SK-N-SH (cell line): Measurements from ENCODE around the gene ZRANB2. TPM values are rescaled to one million over a fixed set of nuclear protein-coding genes. Genes with fewer than 3 reads are reported as not detected.

Experiments used
- CTCF ChIA-PET: fragments of 300-600, 350-600 bp; formaldehyde crosslinking; extraction: SDS; loops from one replicate; lab custom pipeline; 2021; lab: Yijun Ruan, JAX
- POLR2A ChIA-PET: fragments of 350-600 bp; sonication (Branson Sonifier 250); formaldehyde crosslinking; extraction: SDS; loops from one replicate; lab custom pipeline; 2020; ENCODE audit warnings: antibody characterized with exemption, inconsistent platforms; lab: Yijun Ruan, JAX
- DNase-seq: peaks from one replicate; pipeline ENCODE4 v3.0.0; 2012
- H2AFZ ChIP-seq: fragments of 200-600 bp; sonication (generic); 2 replicates; pipeline ENCODE4 v1.8.1; 2016; ENCODE audit warnings: antibody characterized with exemption, mild to moderate bottlenecking, low read depth
- H3F3A ChIP-seq: fragments of 200-600 bp; sonication (generic); replicated peaks from 2 replicates; pipeline ENCODE3; 2016; ENCODE audit warnings: antibody characterized with exemption, mild to moderate bottlenecking; ENCODE audit not compliant: insufficient read depth
- H3K27ac ChIP-seq, 2 experiments: fragments of 200-500 bp in 1 of 2; fragments of 200-600 bp in 1 of 2; sonication (Bioruptor generic) in 1 of 2; sonication (generic), shearing (Covaris generic) in 1 of 2; 2 replicates each; pipeline versions ENCODE4 v1.5.1 to v1.6.1; 2014 to 2016; ENCODE audit warnings: low read depth in 2 of 2, inconsistent platforms in 1 of 2, low read length in 1 of 2, mild to moderate bottlenecking in 1 of 2, mixed read lengths in 1 of 2
- H3K27me3 ChIP-seq: fragments of 200-600 bp; sonication (generic), shearing (Covaris generic); 2 replicates; pipeline ENCODE4 v1.6.1; 2016; ENCODE audit warnings: mixed run types; ENCODE audit not compliant: insufficient read depth
- H3K36me3 ChIP-seq, 2 experiments: fragments of 200-500 bp in 1 of 2; fragments of 200-600 bp in 1 of 2; sonication (Bioruptor generic) in 1 of 2; sonication (generic) in 1 of 2; replicated peaks in 1 of 2; 2 replicates each; pipeline versions ENCODE3 to v1.5.1; 2014 to 2016; ENCODE audit warnings: low read length in 1 of 2, mild to moderate bottlenecking in 1 of 2; ENCODE audit not compliant: insufficient read depth in 2 of 2, control insufficient read depth in 1 of 2
- H3K4me1 ChIP-seq, 2 experiments: fragments of 200-500 bp in 1 of 2; fragments of 200-600 bp in 1 of 2; sonication (Bioruptor generic) in 1 of 2; sonication (generic), shearing (Covaris generic) in 1 of 2; 2 replicates each; pipeline versions ENCODE4 v1.5.1 to v1.6.1; 2014 to 2016; ENCODE audit warnings: low read depth in 1 of 2, low read length in 1 of 2, mixed run types in 1 of 2; ENCODE audit not compliant: insufficient read depth in 2 of 2, control insufficient read depth in 1 of 2
- H3K4me2 ChIP-seq: fragments of 200-600 bp; sonication (generic), shearing (Covaris generic); 2 replicates; pipeline ENCODE4 v1.6.1; 2017; ENCODE audit warnings: mixed run types
- H3K4me3 ChIP-seq, 2 experiments: fragments of 200-500 bp in 1 of 2; fragments of 200-600 bp in 1 of 2; sonication (Bioruptor generic) in 1 of 2; sonication (generic), shearing (Covaris generic) in 1 of 2; 2 replicates each; pipeline versions ENCODE4 v1.5.1 to v1.8.1; 2014 to 2016; ENCODE audit warnings: low read depth in 2 of 2, inconsistent platforms in 1 of 2, low read length in 1 of 2, mild to moderate bottlenecking in 1 of 2, mixed read lengths in 1 of 2, moderate library complexity in 1 of 2
- H3K79me2 ChIP-seq: fragments of 200-600 bp; sonication (generic); 2 replicates; pipeline ENCODE4 v1.8.1; 2017; ENCODE audit warnings: mild to moderate bottlenecking; ENCODE audit not compliant: insufficient read depth
- H3K9ac ChIP-seq: fragments of 200-600 bp; sonication (generic); 2 replicates; pipeline ENCODE4 v1.6.1; 2017; ENCODE audit warnings: mixed run types
- H3K9me2 ChIP-seq: fragments of 200-600 bp; sonication (generic); 2 replicates; pipeline ENCODE4 v1.6.1; 2017; ENCODE audit warnings: mixed run types
- H3K9me3 ChIP-seq: fragments of 200-600 bp; sonication (generic); 2 replicates; pipeline ENCODE4 v1.6.1; 2017; ENCODE audit warnings: mixed run types, mild to moderate bottlenecking, moderate library complexity
- H4K20me1 ChIP-seq: fragments of 200-600 bp; sonication (generic); 2 replicates; pipeline ENCODE4 v1.6.1; 2017; ENCODE audit warnings: mild to moderate bottlenecking, mixed run types; ENCODE audit not compliant: insufficient read depth
- EP300 ChIP-seq, 2 experiments: IDR thresholded peaks; 2 replicates each; pipeline versions ENCODE4 v1.4.0 to v1.6.1; 2012; ENCODE audit warnings: borderline replicate concordance in 1 of 2, low read depth in 1 of 2, low read length in 1 of 2
- EZH2phosphoT487 ChIP-seq: fragments of 200-600 bp; sonication (generic); IDR thresholded peaks from 2 replicates; pipeline ENCODE4 v1.6.1; 2017; ENCODE audit warnings: low read depth, mixed run types, mild to moderate bottlenecking, antibody characterized with exemption, moderate library complexity, borderline replicate concordance
- FOXJ3 ChIP-seq: sonication (generic); formaldehyde crosslinking; IDR thresholded peaks from 2 replicates; pipeline ENCODE4 v1.5.1; 2020; ENCODE audit warnings: mild to moderate bottlenecking, missing genetic modification reagents
- FOXM1 ChIP-seq: IDR thresholded peaks from 2 replicates; pipeline ENCODE4 v1.4.0; 2012; ENCODE audit warnings: low read depth, mild to moderate bottlenecking
- JUND ChIP-seq: IDR thresholded peaks from 2 replicates; pipeline ENCODE4 v1.4.0; 2012
- MEF2A ChIP-seq: IDR thresholded peaks from 2 replicates; pipeline ENCODE4 v1.4.0; 2012; ENCODE audit warnings: low read depth, borderline replicate concordance
- MXI1 ChIP-seq: IDR thresholded peaks from 2 replicates; pipeline ENCODE4 v1.6.1; 2012; ENCODE audit warnings: mild to moderate bottlenecking, low read depth, low read length, improper control_type of control experiment
- POLR2AphosphoS5 ChIP-seq: IDR thresholded peaks from 2 replicates; pipeline ENCODE4 v1.6.1; 2012; ENCODE audit warnings: low read depth, low read length
- RAD21 ChIP-seq: IDR thresholded peaks from 2 replicates; pipeline ENCODE4 v1.6.1; 2012; ENCODE audit warnings: mild to moderate bottlenecking, low read length
- RCOR1 ChIP-seq: fragments of 150-350 bp; IDR thresholded peaks from 2 replicates; pipeline ENCODE4 v1.6.1; 2017; ENCODE audit warnings: antibody characterized with exemption, low read length
- RFX5 ChIP-seq: IDR thresholded peaks from 2 replicates; pipeline ENCODE4 v1.6.1; 2012; ENCODE audit warnings: mild to moderate bottlenecking, improper control_type of control experiment, low read length
- SMC3 ChIP-seq: IDR thresholded peaks from 2 replicates; pipeline ENCODE4 v1.6.1; 2012; ENCODE audit warnings: low read depth, low read length, improper control_type of control experiment
- TEAD4 ChIP-seq: IDR thresholded peaks from 2 replicates; pipeline ENCODE4 v1.4.0; 2012; ENCODE audit warnings: mild to moderate bottlenecking, borderline replicate concordance; ENCODE audit not compliant: insufficient read depth
- YY1 ChIP-seq: IDR thresholded peaks from 2 replicates; pipeline ENCODE4 v1.4.0; 2012; ENCODE audit warnings: low read depth, mild to moderate bottlenecking
- WGBS: methylation state at CpG from one replicate; pipeline ENCODE4 v1.1.6; 2017; ENCODE audit warnings: low lambda C conversion rate; 5-methylcytosine and 5-hydroxymethylcytosine counted together
- polyA plus RNA-seq, 3 experiments: library from polyadenylated mRNA; depleted of rRNA; stranded (reverse); fragments of >200 nt; gene quantifications; 2 replicates each; pipeline ENCODE4 v1.2.3, GENCODE V29; 2012
- TF ChIP-seq, protein P1 (sequence below): IDR thresholded peaks from 2 replicates; pipeline ENCODE4; 2012
- TF ChIP-seq, protein P2 (sequence below): IDR thresholded peaks from 2 replicates; pipeline ENCODE4 v1.4.0; 2012; ENCODE audit warnings: low read depth
- TF ChIP-seq, protein P3 (sequence below): fragments of 200-600 bp; sonication (generic); IDR thresholded peaks from 2 replicates; pipeline ENCODE4 v1.6.1; 2017; ENCODE audit warnings: antibody characterized with exemption, mild to moderate bottlenecking, moderate library complexity
- TF ChIP-seq, protein P4 (sequence below): IDR thresholded peaks from 2 replicates; pipeline ENCODE4 v1.4.0; 2012; ENCODE audit warnings: low read depth, borderline replicate concordance
- TF ChIP-seq, protein P5 (sequence below): IDR thresholded peaks from 2 replicates; pipeline ENCODE4 v1.4.0; 2012; ENCODE audit warnings: low read depth, borderline replicate concordance

The ZRANB2 gene
- polyA plus RNA-seq, 1 of the 3 experiments (the other 2 are of a cell fraction), result 45.2 TPM

DNA sequence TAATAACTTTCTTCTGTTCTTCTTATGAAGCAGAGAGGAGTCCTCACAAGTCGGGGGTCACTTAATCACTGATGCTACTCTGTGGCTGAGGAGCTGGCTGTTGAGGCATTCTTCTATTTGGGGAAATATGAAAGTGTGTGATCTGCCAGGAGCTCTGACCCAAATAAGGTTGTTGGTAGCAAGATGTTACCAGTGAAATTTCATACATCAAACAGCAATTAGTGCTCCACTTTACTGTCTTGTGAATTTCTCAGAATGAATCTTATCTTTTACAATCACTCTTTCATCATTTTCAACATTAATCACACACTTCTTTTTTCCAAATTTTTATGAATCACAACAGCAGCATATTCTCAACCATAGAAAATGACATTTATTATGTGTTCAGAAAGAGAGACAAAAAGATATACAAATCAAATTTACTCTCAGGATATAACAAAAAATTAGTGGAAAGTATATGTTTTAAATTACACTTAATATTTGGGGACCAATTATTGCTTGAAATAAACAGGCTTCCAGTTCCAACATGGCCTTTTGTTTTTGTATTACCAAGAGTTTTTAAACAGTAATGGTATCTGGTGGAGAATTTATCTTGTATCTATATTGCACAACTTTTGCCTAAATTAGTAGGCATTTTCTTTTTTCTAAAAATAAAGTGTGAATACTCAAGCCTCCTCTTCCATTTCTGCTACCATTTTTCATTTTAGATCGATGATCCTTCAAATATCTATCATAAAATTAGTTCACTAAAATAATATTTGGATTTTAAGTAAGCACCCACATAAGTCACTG lies 42.8 kb downstream of the ZRANB2 start:
- Histone ChIP-seq H3K27me3 (no peaks in the 10 kb centered on the region), H3K27ac (no peak overlapping the region), H3K36me3 (no peaks in the 10 kb centered on the region), H2AFZ (no peak overlapping the region), H3K4me3 (no peak overlapping the region), H3K9me2 (no peaks in the 10 kb centered on the region), H3K9ac (no peak overlapping the region), H3K4me2 (no peak overlapping the region), H3K79me2 (no peaks in the 10 kb centered on the region), H3K9me3 (no peaks in the 10 kb centered on the region), H3F3A (peaks cover 8% of the 10 kb centered on the region), H3K4me1 (peaks cover 0 to 20% of the 10 kb centered on the region in 2 experiments; a peak in 1 of 4 replicates), H4K20me1 (no peaks in the 10 kb centered on the region)
- TF ChIP-seq, protein P1, sequence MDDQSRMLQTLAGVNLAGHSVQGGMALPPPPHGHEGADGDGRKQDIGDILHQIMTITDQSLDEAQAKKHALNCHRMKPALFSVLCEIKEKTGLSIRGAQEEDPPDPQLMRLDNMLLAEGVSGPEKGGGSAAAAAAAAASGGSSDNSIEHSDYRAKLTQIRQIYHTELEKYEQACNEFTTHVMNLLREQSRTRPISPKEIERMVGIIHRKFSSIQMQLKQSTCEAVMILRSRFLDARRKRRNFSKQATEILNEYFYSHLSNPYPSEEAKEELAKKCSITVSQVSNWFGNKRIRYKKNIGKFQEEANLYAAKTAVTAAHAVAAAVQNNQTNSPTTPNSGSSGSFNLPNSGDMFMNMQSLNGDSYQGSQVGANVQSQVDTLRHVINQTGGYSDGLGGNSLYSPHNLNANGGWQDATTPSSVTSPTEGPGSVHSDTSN, result no peak
- TF ChIP-seq RCOR1 (no peak), MEF2A (no peak), YY1 (no peak), MXI1 (no peak), SMC3 (no peak), FOXM1 (no peak), EP300 (IDR thresholded peaks at IDR 0.05; ENCODE audit: borderline replicate concordance in 1 of 2, low read depth in 1 of 2, low read length in 1 of 2) (no peak), EZH2phosphoT487 (no peak), TEAD4 (no peak), POLR2AphosphoS5 (no peak), RAD21 (no peak), FOXJ3 (no peak), JUND (no peak), RFX5 (no peak)
- TF ChIP-seq, protein P2, sequence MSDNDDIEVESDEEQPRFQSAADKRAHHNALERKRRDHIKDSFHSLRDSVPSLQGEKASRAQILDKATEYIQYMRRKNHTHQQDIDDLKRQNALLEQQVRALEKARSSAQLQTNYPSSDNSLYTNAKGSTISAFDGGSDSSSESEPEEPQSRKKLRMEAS, result no peak
- TF ChIP-seq, protein P3, sequence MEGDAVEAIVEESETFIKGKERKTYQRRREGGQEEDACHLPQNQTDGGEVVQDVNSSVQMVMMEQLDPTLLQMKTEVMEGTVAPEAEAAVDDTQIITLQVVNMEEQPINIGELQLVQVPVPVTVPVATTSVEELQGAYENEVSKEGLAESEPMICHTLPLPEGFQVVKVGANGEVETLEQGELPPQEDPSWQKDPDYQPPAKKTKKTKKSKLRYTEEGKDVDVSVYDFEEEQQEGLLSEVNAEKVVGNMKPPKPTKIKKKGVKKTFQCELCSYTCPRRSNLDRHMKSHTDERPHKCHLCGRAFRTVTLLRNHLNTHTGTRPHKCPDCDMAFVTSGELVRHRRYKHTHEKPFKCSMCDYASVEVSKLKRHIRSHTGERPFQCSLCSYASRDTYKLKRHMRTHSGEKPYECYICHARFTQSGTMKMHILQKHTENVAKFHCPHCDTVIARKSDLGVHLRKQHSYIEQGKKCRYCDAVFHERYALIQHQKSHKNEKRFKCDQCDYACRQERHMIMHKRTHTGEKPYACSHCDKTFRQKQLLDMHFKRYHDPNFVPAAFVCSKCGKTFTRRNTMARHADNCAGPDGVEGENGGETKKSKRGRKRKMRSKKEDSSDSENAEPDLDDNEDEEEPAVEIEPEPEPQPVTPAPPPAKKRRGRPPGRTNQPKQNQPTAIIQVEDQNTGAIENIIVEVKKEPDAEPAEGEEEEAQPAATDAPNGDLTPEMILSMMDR, result no peak
- TF ChIP-seq, protein P4, sequence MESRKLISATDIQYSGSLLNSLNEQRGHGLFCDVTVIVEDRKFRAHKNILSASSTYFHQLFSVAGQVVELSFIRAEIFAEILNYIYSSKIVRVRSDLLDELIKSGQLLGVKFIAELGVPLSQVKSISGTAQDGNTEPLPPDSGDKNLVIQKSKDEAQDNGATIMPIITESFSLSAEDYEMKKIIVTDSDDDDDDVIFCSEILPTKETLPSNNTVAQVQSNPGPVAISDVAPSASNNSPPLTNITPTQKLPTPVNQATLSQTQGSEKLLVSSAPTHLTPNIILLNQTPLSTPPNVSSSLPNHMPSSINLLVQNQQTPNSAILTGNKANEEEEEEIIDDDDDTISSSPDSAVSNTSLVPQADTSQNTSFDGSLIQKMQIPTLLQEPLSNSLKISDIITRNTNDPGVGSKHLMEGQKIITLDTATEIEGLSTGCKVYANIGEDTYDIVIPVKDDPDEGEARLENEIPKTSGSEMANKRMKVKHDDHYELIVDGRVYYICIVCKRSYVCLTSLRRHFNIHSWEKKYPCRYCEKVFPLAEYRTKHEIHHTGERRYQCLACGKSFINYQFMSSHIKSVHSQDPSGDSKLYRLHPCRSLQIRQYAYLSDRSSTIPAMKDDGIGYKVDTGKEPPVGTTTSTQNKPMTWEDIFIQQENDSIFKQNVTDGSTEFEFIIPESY, result no peak
- TF ChIP-seq, protein P5, sequence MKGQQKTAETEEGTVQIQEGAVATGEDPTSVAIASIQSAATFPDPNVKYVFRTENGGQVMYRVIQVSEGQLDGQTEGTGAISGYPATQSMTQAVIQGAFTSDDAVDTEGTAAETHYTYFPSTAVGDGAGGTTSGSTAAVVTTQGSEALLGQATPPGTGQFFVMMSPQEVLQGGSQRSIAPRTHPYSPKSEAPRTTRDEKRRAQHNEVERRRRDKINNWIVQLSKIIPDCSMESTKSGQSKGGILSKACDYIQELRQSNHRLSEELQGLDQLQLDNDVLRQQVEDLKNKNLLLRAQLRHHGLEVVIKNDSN, result no peak
- WGBS, result 52% methylated on average over 2 of the region's 2 CpGs
- ChIA-PET CTCF (interaction anchor here (1.7 kb wide), 1 partner anchor 12 kb away, joined by 7 read pairs; no protein-coding TSS in a partner anchor), POLR2A (no interaction called here)
- DNase-seq, result no peak
